Germinal center (tissue), 1 donor: Measurements from ENCODE around the gene MSI2.
"Not testable (repeated sequence)": the region's sequence is repeated elsewhere in the genome, so short reads cannot be mapped to it uniquely, and the experiment has no call there.

Experiments
- DNase-seq: peaks from one replicate; pipeline ENCODE4 v3.0.0; 2012; ENCODE audit warnings: mixed read lengths, low spot score

MSI2 gene

GRCh38 chr17:57292091-57292490 is 35.8 kb downstream of the MSI2 start:
- no peak for DNase-seq

GRCh38 chr17:57293077-57293476 is 36.8 kb downstream of the MSI2 start:
- DNase-seq = no peak

GRCh38 chr17:57294101-57294500 is 37.8 kb downstream of the MSI2 start:
- no peak for DNase-seq

GRCh38 chr17:57294629-57295501 is 38.5 kb downstream of the MSI2 start:
- no peak for DNase-seq

GRCh38 chr17:57295526-57296023 is 39.3 kb downstream of the MSI2 start:
- DNase-seq = no peak

GRCh38 chr17:57296231-57296630 is 39.9 kb downstream of the MSI2 start:
- no peak for DNase-seq

- no peak for DNase-seq
Measured at GRCh38 chr17:57299176-57299575, 42.9 kb downstream of the MSI2 start.

GRCh38 chr17:57300592-57300991 is 44.3 kb downstream of the MSI2 start:
- not testable (repeated sequence) for DNase-seq

GRCh38 chr17:57302690-57303465 is 46.6 kb downstream of the MSI2 start:
- no peak for DNase-seq

- DNase-seq = no peak
Measured at GRCh38 chr17:57305144-57305728, 48.9 kb downstream of the MSI2 start.

- DNase-seq = no peak
Measured at GRCh38 chr17:57305908-57306504, 49.7 kb downstream of the MSI2 start.

- DNase-seq = no peak
Measured at GRCh38 chr17:57308543-57309186, 52.3 kb downstream of the MSI2 start.

GRCh38 chr17:57309479-57309878 is 53.2 kb downstream of the MSI2 start:
- no peak for DNase-seq

- DNase-seq = no peak
Measured at GRCh38 chr17:57311281-57312216, 55.2 kb downstream of the MSI2 start.

GRCh38 chr17:57312242-57312641 is 55.9 kb downstream of the MSI2 start:
- no peak for DNase-seq

- DNase-seq = no peak
Measured at GRCh38 chr17:57313097-57313835, 56.9 kb downstream of the MSI2 start.

- no peak for DNase-seq
Measured at GRCh38 chr17:57315061-57316015, 59.0 kb downstream of the MSI2 start.

GRCh38 chr17:57316361-57316760 is 60.0 kb downstream of the MSI2 start:
- DNase-seq = no peak

GRCh38 chr17:57317079-57317478 is 60.8 kb downstream of the MSI2 start:
- DNase-seq = no peak
